Measurements from ENCODE around the gene HOXA2. TPM values are rescaled to one million over a fixed set of nuclear protein-coding genes. Genes with fewer than 3 reads are reported as not detected.
A peak's percentile ranks its signal among the peaks of the same experiment; 100 is the strongest.

The HOXA2 gene
- total RNA-seq, 4 donors from 2014 or later, result 0.34 to 4.2 (median 1.9) TPM

DNA sequence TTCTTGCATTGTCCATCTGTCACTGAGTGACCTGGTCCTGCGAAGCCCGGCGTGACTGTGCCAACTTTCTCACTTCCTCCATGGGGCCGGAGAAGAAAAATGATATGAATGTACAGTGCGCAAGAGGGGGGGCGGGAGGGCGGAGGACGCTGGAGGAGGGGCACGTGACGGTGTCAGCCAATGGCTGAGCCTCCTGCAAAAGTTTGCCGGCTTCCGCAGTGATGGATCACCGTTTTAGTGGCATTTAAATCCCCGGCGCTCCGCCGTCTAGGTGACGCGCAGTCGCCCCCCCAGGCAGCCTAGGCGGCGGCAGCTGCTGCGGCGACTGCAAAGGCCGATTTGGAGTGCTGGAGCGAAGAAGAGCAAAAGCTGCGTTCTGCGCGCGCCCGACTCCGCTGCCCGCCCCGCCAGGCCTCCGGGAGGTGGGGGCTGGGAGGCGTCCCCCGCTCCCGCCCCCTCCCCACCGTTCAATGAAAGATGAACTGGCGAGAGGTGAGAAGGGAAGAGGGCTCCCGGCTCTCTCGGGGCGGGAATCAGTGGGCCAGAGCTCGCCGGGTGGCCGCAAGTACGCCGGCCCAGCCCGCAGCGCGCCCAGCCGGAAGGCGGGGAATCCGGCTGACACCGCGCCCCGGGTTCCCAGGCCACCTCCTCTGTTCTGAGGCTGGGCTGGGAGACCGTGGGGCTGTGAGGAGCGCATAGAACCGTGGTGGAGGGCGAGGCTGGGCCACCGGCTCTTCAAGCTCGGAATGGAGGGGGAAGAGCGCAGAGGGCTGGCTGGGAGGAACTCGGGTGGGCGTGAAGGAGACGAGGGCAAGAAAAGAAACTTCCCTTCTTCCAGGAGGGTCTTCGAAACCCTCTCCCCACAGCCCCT lies 6.4 kb downstream of the HOXA2 start, which contains the start of gene HOXA1:
Gene HOXA1 (minus strand): TSS at position 104 of the 871 bp plus-strand sequence. CDS start 88 bp downstream, at position 16.
- H3K36me3 ChIP-seq, result no peaks in the 10 kb centered on the region
- H3K4me3 ChIP-seq, result peak within 1 kb of the TSS; percentile 64
- TF ChIP-seq EP300 (IDR thresholded peaks at IDR 0.05) (no peak), POLR2A (IDR thresholded peaks at IDR 0.05) (peak in 1 of 2 donors; percentile 37)
- H3K4me1 ChIP-seq, result peaks cover 36% of the 10 kb centered on the region
- WGBS, result under 1% methylated on average over 45 of the region's 68 CpGs
- H3K27ac ChIP-seq, result peak within 1 kb of the TSS; percentile 76
- H3K9me3 ChIP-seq, result no peaks in the 10 kb centered on the region
- H3K27me3 ChIP-seq, result no peaks in the 10 kb centered on the region
- peak in 1 of 2 donors; percentile 89 for DNase-seq (ENCODE audit: low spot score in 2 of 2)

- H3K9me3 ChIP-seq, result no peaks in the 10 kb centered on the region
- peaks cover 36% of the 10 kb centered on the region for H3K4me1 ChIP-seq
- peaks cover 3% of the 10 kb centered on the region for H3K27me3 ChIP-seq
- peak in 1 of 2 donors; percentile 73 for DNase-seq (ENCODE audit: low spot score in 2 of 2)
- peak overlapping the region; percentile 76 for H3K27ac ChIP-seq
- no peak for TF ChIP-seq EP300 (IDR thresholded peaks at IDR 0.05)
- TF ChIP-seq POLR2AphosphoS5 (IDR thresholded peaks at IDR 0.05), result no peak
- TF ChIP-seq POLR2A (IDR thresholded peaks at IDR 0.05), result no peak
- TF ChIP-seq CTCF (IDR thresholded peaks at IDR 0.05), result no peak
- no peaks in the 10 kb centered on the region for H3K36me3 ChIP-seq
- WGBS, result 9% methylated on average over 31 of the region's 33 CpGs
- H3K4me3 ChIP-seq, result peak overlapping the region; percentile 64
Measured at GRCh38 chr7:27095050-27095896, 7.2 kb downstream of the HOXA2 start.

DNA sequence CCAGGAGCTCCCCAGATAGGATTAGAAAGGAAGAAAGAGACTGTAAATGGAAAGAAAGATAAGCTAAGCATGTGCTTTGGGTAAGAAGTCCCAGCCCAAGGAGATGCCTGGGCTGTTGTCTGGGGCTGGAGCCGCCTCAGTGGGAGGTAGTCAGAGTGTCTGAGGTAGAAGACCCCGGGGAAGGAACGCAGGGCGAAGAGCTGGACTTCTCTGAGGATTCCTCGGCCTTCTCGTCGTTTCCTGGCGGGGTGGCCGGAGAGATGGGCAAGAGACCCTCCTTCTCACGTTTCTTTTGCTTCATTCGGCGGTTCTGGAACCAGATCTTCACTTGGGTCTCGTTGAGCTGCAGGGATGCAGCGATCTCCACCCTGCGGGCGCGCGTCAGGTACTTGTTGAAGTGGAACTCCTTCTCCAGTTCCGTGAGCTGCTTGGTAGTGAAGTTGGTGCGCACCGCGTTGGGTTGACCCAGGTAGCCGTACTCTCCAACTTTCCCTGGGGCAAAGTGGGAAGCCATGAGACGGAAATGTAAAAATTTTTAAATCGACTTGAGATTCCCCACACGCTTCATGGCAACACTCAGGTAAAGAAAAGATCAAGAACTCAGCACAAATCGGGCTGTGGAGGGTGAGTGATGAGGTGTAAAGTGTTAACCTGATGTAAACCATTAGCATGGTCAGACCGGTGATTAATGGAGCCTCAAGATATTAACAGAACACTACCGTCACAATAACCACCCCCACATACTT lies 8.0 kb downstream of the HOXA2 start:
- Histone ChIP-seq H3K4me1 (peaks cover 36% of the 10 kb centered on the region), H3K36me3 (no peaks in the 10 kb centered on the region), H3K9me3 (no peaks in the 10 kb centered on the region), H3K27ac (no peak overlapping the region), H3K27me3 (peaks cover 6% of the 10 kb centered on the region), H3K4me3 (no peak overlapping the region)
- WGBS, result 82% methylated on average over 29 of the region's 29 CpGs
- DNase-seq (ENCODE audit: low spot score in 2 of 2), result no peak
- TF ChIP-seq POLR2AphosphoS5 (IDR thresholded peaks at IDR 0.05) (no peak), POLR2A (IDR thresholded peaks at IDR 0.05) (no peak), EP300 (IDR thresholded peaks at IDR 0.05) (no peak), CTCF (IDR thresholded peaks at IDR 0.05) (no peak)

DNA sequence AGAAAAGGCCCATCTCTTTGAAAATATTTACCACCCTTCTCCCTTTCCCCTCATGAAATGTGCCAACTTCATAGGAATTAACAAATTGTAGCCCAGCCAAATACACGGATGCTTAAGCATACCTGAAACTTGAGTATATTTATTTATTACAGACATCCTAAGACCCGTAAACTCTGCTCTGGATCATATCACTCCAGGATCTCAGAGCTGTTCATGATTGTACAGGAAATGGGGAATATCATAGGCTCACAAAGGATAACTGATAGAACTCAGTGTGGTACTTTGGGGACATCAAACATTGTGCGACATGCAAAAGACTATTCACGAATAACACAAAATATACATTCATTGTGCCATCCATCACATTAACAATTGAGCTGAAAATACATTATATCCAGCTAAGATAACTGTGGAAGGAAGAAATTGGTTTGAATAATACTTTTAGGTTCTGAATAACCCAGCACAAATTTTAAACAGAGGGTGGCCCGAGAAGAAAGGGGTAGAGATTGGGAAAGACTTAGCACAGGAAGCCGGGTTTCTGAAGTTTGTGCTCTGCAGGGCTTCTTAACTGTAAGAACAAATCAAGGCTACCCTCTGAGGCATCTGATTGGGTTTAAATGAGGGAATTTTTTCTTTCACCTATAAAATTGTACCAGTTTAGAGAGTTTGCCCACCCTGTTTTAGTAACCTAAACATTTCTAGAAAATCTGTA lies 9.1 kb downstream of the HOXA2 start:
- TF ChIP-seq EP300 (IDR thresholded peaks at IDR 0.05) (no peak), CTCF (IDR thresholded peaks at IDR 0.05) (no peak), POLR2AphosphoS5 (IDR thresholded peaks at IDR 0.05) (no peak), POLR2A (IDR thresholded peaks at IDR 0.05) (no peak)
- Histone ChIP-seq H3K36me3 (no peaks in the 10 kb centered on the region), H3K4me1 (peaks cover 26% of the 10 kb centered on the region), H3K27ac (no peak overlapping the region), H3K9me3 (no peaks in the 10 kb centered on the region), H3K4me3 (no peak overlapping the region), H3K27me3 (peaks cover 15% of the 10 kb centered on the region)
- no peak for DNase-seq (ENCODE audit: low spot score in 2 of 2)
- 81% methylated on average over 6 of the region's 6 CpGs for WGBS

DNA sequence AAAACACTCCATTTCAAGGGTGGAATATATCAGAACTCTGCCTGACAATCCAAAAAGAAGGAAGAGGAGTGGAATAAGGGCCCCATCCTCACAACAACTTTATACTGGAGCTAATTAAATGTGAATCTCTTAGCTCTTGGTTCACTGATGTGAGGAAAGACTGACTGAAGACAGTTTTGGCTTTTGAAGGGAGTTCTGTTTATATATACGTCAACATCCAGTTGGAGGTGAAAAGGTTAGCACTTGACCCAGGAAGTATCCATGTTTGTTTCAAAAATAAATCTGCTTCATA lies 9.7 kb downstream of the HOXA2 start:
- Histone ChIP-seq H3K27ac (no peak overlapping the region), H3K27me3 (peaks cover 20% of the 10 kb centered on the region), H3K36me3 (no peaks in the 10 kb centered on the region), H3K9me3 (no peaks in the 10 kb centered on the region), H3K4me3 (no peak overlapping the region), H3K4me1 (peaks cover 23% of the 10 kb centered on the region)
- WGBS, result 78% methylated on average over 1 of the region's 1 CpG
- TF ChIP-seq EP300 (IDR thresholded peaks at IDR 0.05) (no peak), POLR2A (IDR thresholded peaks at IDR 0.05) (no peak), POLR2AphosphoS5 (IDR thresholded peaks at IDR 0.05) (no peak), CTCF (IDR thresholded peaks at IDR 0.05) (no peak)
- DNase-seq (ENCODE audit: low spot score in 2 of 2), result no peak

All from suprapubic skin (tissue), 4 donors.